Kidney capillary endothelial cell (primary cell): ENCODE results near the gene COQ10A.
"Not testable (repeated sequence)": the region's sequence is repeated elsewhere in the genome, so short reads cannot be mapped to it uniquely, and the experiment has no call there.

ENCODE experiments used
- DNase-seq: peaks from one replicate; pipeline ENCODE4 v3.0.0-alpha.2; 2018; ENCODE audit warnings: low spot score

Gene COQ10A

GRCh38 chr12:56243731-56244181 is 23.0 kb upstream of the COQ10A start:
- no peak for DNase-seq

GRCh38 chr12:56244494-56244893 is 22.2 kb upstream of the COQ10A start:
- DNase-seq: no peak

GRCh38 chr12:56247923-56248322 is 18.8 kb upstream of the COQ10A start:
- no peak for DNase-seq

DNA sequence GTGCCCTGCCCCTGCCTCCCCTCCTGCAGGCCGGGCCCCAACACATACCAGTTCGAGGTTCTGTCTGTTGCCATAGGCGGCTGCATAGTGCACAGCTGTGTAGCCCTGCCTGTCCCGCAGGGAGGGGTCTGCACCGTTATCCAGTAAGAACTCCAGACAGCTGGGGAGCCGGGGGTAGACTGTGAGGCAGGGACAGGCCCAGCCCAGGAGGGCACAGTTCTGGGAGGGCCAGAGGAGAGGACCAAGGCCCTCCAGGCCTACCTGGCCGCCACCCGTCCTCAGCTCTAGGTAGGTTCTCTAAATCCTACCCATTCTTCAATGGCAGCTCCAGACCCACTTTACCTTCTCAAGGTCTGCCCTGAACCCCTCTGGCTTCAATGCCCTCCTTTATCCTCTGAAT is 18.0 kb upstream of the COQ10A start:
- no peak for DNase-seq

- no peak for DNase-seq
These were observed 14.1 kb upstream of the COQ10A start for GRCh38 chr12:56252649-56253048.

DNA sequence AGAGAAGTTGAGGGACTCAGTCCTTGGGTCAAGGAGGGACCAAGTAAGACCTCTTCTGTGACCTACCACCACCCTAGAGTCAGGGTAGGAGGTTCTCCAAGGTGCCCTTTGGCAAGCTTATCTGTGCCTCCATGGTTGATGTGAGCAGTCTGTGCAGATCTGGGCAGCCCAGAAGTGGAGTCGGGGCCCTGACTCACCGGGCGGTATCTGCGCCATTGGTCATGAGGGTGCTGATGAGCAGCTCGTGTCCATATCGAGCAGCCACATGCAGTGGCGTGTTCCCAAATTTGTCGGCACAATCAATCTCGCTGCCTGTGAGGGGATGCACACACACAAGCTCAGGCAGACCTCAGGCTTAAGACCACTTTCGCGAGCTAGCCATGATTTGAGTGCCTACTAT is 13.7 kb upstream of the COQ10A start:
- DNase-seq: no peak

DNA sequence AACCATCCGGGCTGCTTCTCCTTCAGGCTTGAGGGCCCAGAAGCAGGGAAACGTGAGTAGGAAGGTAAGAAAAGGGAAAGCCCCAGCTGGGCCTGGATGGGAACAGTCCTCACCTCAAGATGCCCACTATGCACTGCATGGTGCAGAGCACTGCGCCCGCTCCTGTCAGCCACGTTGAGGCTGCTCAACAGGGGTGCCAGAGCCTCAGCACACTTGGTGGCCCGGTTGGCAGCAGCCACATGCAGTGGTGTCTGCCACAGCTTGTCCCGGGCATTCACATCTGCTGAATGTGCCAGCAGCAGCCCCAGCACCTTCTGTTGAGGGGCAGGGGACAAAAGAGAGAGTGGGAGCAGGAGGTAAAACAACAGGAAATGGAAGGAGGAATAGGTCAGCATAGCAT is 11.1 kb upstream of the COQ10A start:
- no peak for DNase-seq

DNA sequence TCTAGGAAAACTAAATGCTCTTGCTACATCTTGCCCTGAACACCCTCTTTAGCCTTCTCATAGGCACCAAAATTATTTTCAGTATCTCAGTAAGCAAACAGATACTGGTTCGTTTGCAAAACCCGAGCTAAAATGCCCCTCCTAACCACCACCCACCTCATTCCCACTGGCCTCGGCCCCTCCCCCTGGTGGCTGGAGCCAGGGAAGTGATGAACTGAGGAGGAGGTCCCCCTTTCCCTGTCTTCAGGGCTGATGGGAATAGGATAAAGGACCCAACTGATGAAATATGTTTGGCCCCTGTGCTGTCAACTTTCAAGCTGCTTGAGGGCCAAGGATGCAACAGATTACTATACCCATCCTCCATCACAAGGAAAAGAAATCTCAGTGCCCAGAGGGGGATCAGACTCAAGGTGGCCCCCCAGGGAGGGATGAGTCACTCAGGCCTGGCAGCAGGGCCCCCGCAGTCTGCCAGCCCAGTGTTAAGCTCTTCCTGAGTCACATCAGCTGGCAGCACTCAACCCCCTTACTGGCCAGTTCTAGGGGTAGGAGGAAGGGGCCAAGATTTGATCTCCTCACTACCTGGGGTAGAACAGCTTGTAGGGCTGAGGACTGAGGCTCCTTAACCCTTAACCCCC is 10.3 kb upstream of the COQ10A start:
- DNase-seq: no peak

DNA sequence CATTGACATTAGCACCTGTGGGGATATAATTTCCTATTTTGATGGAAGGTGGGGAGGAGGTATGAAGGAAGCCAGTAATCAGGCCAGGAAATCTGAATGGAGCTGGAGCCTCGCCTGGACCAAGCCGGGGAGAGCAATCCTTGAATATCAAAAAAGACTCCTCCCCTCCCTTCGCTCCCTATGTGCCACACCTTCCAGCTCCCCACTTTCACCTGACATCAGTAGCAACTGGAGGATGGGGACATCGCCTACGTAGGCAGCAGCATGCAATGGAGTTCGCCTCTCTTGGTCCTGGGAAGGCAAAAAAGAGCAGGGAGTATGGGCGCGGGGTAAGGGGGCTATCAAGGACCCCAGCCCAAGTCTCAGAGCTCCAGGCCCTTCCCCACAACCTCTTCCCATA is 9.7 kb upstream of the COQ10A start:
- DNase-seq: no peak

GRCh38 chr12:56257491-56258067 is 9.2 kb upstream of the COQ10A start:
- no peak for DNase-seq

- DNase-seq: peak; percentile 69
These were observed 8.5 kb upstream of the COQ10A start, which contains the start of gene ANKRD52 for GRCh38 chr12:56258068-56258819. Gene ANKRD52, minus strand, starts transcription at chr12:56258384. Its CDS starts 115 bp downstream, at chr12:56258269.

DNA sequence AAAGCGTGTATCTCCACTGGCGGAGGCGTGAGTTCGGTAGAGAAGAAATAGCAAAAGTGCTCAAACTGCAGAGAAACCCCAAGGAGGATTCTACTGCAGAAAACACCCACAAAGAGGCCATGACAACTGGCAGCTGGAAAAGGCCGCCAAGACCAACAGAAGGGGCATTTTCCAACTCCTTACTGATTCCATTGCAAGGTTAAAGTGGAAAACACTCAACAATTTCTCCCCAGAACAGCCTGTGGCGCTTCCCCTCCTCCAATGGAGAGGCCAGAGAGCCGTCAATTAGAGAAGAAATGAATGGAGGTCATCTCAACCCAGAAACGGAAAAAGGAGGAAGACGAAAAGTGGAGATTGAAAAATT is 7.9 kb upstream of the COQ10A start:
- DNase-seq: no peak

GRCh38 chr12:56260380-56260779 is 6.4 kb upstream of the COQ10A start:
- no peak for DNase-seq

DNA sequence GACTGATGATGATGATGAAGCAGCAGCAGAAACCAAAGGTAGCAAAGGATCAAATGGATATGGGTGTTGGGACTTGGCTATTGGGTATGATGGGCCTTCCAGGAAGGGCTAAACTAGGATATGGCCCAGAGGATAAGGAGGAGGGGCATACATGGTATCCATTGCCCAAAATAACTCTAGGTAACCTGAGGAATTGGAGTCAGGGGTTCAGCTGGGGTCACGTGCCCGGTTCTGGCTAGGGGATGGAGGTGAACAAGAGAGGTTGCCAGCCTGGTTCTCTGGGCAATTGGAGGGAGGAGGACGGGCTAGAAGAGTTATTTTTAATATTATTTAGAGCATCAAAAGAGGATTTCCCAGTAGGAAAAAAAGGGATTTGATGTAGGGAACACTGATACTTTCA is 5.8 kb upstream of the COQ10A start:
- DNase-seq: no peak

- DNase-seq: no peak
These were observed 5.1 kb upstream of the COQ10A start for GRCh38 chr12:56261503-56262232.

DNA sequence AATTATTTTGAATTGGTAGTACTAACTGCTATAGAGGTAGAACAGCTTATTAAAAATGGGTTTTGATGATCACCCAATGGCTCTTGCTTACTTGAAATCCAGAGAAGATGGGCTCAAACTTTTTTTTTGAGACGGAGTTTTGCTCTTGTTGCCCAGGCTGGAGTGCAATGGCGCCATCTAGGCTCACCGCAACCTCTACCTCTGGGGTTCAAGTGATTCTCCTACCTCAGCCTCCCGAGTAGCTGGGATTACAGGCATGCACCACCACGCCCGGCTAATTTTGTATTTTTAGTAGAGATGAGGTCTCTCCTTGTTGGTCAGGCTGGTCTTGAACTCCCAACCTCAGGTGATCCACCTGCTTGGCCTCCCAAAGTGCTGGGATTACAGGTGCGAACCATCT is 3.8 kb upstream of the COQ10A start:
- DNase-seq: not testable (repeated sequence)

GRCh38 chr12:56266068-56266692 is 562 bp upstream of the COQ10A start:
- not testable (repeated sequence) for DNase-seq

DNA sequence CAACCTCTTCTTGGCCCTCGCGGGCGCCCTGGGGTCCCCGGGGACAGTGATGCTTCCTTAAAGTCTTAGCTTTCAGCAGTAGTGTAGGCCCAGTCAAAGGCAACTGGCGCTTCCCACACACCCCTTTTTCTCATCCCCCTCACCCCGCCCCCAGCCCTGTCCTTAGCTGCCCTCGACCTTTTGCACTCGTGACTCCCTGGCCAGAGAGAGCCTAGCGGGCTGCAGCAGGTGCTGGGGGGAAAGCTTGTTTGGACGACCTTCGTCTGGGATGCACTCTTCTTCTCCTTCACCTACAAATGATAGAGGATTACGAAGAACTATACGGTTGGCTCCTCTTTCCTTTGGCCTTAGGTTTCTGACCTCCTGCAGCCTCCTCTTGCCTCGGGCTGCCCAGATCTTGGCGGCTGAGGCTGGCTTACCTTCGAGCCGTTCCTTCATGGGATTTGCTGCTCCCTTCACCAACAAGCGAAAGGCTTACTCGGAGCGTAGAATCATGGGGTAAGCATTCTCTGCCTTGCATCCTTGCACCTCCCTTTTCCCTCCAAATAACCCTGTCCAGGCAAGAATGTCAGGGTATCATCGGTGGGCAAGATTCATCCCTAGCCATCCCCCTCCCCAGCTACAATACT is 815 bp downstream of the COQ10A start:
- DNase-seq: no peak

GRCh38 chr12:56271031-56271430 is 4.3 kb downstream of the COQ10A start:
- no peak for DNase-seq

GRCh38 chr12:56272468-56272867 is 5.7 kb downstream of the COQ10A start:
- DNase-seq: not testable (repeated sequence)

DNA sequence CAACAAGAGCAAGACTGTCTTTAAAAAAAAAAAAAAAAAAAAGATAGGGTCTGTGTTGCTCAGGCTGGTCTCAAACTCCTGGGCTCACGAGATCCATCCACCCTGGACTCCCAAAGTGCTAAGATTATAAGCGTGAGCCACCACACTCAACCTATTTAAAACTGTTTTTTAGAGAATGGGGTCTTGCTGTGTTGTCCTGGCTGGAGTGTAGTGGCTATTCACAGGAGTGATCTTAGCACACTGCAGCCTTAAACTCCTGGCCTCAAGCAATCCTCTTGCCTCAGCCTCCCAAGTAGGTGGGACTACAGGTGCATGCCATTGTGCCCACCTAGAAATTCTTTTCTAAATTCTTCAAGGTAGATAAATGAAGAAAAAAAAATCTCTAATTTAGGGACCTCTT is 7.6 kb downstream of the COQ10A start:
- DNase-seq: no peak

DNA sequence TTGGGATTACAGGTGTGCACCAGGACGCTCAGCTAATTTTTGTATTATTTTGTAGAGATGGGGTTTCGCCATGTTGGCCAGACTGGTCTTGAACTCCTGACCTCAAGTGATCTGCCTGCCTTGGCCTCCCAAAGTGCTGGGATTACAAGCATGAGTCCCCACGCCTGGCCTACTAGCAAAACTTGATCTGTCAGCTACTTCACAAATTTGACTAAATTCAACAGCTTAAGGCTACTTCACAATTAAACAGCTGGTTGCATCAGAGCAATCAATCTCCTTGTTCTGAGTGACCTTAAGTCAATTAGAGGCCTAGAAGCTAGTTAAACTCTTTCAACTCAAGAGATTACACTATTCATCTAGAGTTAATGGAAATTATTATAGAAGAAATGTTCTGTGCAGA is 12.2 kb downstream of the COQ10A start:
- DNase-seq: no peak
